Effector memory CD4-positive, alpha-beta T cell (primary cell): Measurements from ENCODE around the gene TMEM259.
A peak's percentile ranks its signal among the peaks of the same experiment; 100 is the strongest.

Experiments used
- DNase-seq, 3 donors: peaks; one replicate each; pipeline ENCODE4 v3.0.0-alpha.2; 2020
- H3K27ac ChIP-seq: 2 replicates; pipeline ENCODE4 v1.7.0; 2013; ENCODE audit warnings: mild to moderate bottlenecking, low read length, moderate library complexity; ENCODE audit not compliant: insufficient read depth, poor library complexity, severe bottlenecking
- H3K27me3 ChIP-seq: replicated peaks from 2 replicates; pipeline ENCODE4 v1.7.0; 2013; ENCODE audit warnings: mild to moderate bottlenecking, low read length; ENCODE audit not compliant: insufficient read depth, control insufficient read depth, poor library complexity, severe bottlenecking
- H3K36me3 ChIP-seq: 2 replicates; pipeline ENCODE4 v1.7.0; 2013; ENCODE audit warnings: mild to moderate bottlenecking, low read length, moderate library complexity; ENCODE audit not compliant: control insufficient read depth, insufficient read depth
- H3K4me1 ChIP-seq: 2 replicates; pipeline ENCODE4 v1.7.0; 2013; ENCODE audit warnings: low read length, mild to moderate bottlenecking; ENCODE audit not compliant: control insufficient read depth, insufficient read depth, poor library complexity, severe bottlenecking
- H3K4me3 ChIP-seq: 2 replicates; pipeline ENCODE4 v1.7.0; 2013; ENCODE audit warnings: low read length, low read depth, mild to moderate bottlenecking; ENCODE audit not compliant: insufficient read depth, poor library complexity, severe bottlenecking
- H3K9me3 ChIP-seq: 2 replicates; pipeline ENCODE4 v1.7.0; 2013; ENCODE audit warnings: mild to moderate bottlenecking, low read length, moderate library complexity; ENCODE audit not compliant: control insufficient read depth

TMEM259 gene

GRCh38 chr19:1047696-1048147 lies 26.8 kb upstream of the TMEM259 start:
- Histone ChIP-seq H3K27ac (no peak overlapping the region), H3K36me3 (peaks cover 31% of the 10 kb centered on the region), H3K9me3 (no peaks in the 10 kb centered on the region), H3K4me1 (peaks cover 5% of the 10 kb centered on the region), H3K27me3 (no peaks in the 10 kb centered on the region), H3K4me3 (no peak overlapping the region)
- DNase-seq, result no peak

DNA sequence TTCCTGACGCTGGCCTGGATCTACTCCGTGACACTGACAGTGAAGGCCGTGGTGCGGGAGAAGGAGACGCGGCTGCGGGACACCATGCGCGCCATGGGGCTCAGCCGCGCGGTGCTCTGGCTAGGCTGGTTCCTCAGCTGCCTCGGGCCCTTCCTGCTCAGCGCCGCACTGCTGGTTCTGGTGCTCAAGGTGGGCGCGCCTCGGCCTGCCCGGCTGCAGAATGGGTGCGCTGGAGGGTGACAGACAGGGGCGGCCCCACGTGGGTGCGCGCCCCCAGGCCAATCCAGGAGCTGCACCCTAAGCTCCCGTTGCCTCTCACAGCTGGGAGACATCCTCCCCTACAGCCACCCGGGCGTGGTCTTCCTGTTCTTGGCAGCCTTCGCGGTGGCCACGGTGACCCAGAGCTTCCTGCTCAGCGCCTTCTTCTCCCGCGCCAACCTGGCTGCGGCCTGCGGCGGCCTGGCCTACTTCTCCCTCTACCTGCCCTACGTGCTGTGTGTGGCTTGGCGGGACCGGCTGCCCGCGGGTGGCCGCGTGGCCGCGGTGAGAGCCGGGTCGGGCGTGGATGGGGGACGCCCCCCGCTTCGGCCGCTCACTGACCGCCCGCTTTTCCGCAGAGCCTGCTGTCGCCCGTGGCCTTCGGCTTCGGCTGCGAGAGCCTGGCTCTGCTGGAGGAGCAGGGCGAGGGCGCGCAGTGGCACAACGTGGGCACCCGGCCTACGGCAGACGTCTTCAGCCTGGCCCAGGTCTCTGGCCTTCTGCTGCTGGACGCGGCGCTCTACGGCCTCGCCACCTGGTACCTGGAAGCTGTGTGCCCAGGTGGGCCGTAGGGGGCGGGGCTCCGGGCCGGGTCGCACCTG lies 26.1 kb upstream of the TMEM259 start:
- no peaks in the 10 kb centered on the region for H3K9me3 ChIP-seq
- peaks cover 8% of the 10 kb centered on the region for H3K4me1 ChIP-seq
- no peaks in the 10 kb centered on the region for H3K27me3 ChIP-seq
- H3K4me3 ChIP-seq, result no peak overlapping the region
- H3K36me3 ChIP-seq, result peaks cover 38% of the 10 kb centered on the region
- no peak overlapping the region for H3K27ac ChIP-seq
- DNase-seq, result no peak

GRCh38 chr19:1046117-1046626 lies 25.2 kb upstream of the TMEM259 start:
- peaks cover 12% of the 10 kb centered on the region for H3K4me1 ChIP-seq
- H3K4me3 ChIP-seq, result no peak overlapping the region
- no peak overlapping the region for H3K27ac ChIP-seq
- no peak for DNase-seq
- no peaks in the 10 kb centered on the region for H3K27me3 ChIP-seq
- no peaks in the 10 kb centered on the region for H3K9me3 ChIP-seq
- peaks cover 41% of the 10 kb centered on the region for H3K36me3 ChIP-seq

DNA sequence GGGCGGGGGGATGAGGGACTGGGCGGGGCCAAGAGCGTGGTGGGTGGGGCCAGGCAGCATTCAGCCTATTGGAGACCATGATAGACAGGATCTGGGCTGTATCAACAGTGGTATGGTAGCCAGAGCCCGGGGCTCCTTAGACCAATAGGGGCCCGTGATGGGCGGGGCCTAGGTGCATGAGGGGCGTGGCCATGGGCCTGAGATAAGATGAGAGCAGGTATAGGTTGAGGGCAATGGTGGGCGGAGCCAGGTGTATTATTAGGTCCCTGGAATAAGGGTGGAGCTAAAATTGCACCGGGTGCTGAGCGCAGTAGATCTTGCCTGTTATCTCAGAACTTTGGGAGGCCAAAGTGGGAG lies 24.3 kb upstream of the TMEM259 start:
- Histone ChIP-seq H3K9me3 (no peaks in the 10 kb centered on the region), H3K27me3 (no peaks in the 10 kb centered on the region), H3K4me3 (no peak overlapping the region), H3K4me1 (peaks cover 20% of the 10 kb centered on the region), H3K27ac (no peak overlapping the region), H3K36me3 (peaks cover 41% of the 10 kb centered on the region)
- DNase-seq, result peak; percentile 63 to 76 (median 68)

DNA sequence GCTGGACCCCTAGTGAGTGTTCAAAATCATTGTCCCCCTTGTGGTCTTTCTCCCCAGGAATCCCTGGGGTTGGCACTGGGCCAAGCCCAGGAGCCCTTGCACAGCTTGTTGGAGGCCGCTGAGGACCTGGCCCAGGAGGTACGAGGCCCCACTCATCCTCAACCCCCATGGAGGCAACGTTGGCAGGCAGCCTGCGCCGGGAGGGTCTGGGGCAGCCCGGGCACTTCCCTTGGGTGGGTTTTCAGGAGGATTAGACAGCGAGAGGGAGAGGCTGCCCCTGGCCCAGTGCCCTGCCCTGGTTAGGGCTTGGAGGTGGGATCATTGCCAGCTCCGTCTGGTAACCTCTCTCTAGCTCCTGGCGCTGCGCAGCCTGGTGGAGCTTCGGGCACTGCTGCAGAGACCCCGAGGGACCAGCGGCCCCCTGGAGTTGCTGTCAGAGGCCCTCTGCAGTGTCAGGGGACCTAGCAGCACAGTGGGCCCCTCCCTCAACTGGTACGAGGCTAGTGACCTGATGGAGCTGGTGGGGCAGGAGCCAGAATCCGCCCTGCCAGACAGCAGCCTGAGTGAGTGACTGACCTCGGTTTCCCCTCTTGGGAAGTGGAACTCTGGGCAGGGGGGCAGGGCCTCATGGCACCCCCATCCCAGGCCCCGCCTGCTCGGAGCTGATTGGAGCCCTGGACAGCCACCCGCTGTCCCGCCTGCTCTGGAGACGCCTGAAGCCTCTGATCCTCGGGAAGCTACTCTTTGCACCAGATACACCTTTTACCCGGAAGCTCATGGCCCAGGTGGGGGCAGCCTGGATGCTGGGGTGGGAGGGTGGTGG lies 22.0 kb upstream of the TMEM259 start:
- Histone ChIP-seq H3K9me3 (no peaks in the 10 kb centered on the region), H3K27ac (no peak overlapping the region), H3K27me3 (no peaks in the 10 kb centered on the region), H3K4me3 (no peak overlapping the region), H3K36me3 (peaks cover 41% of the 10 kb centered on the region), H3K4me1 (peaks cover 35% of the 10 kb centered on the region)
- DNase-seq, result no peak

GRCh38 chr19:1041835-1042685 lies 21.1 kb upstream of the TMEM259 start:
- DNase-seq, result no peak
- H3K9me3 ChIP-seq, result no peaks in the 10 kb centered on the region
- H3K4me1 ChIP-seq, result peaks cover 40% of the 10 kb centered on the region
- H3K4me3 ChIP-seq, result no peak overlapping the region
- H3K27ac ChIP-seq, result no peak overlapping the region
- peaks cover 39% of the 10 kb centered on the region for H3K36me3 ChIP-seq
- no peaks in the 10 kb centered on the region for H3K27me3 ChIP-seq

DNA sequence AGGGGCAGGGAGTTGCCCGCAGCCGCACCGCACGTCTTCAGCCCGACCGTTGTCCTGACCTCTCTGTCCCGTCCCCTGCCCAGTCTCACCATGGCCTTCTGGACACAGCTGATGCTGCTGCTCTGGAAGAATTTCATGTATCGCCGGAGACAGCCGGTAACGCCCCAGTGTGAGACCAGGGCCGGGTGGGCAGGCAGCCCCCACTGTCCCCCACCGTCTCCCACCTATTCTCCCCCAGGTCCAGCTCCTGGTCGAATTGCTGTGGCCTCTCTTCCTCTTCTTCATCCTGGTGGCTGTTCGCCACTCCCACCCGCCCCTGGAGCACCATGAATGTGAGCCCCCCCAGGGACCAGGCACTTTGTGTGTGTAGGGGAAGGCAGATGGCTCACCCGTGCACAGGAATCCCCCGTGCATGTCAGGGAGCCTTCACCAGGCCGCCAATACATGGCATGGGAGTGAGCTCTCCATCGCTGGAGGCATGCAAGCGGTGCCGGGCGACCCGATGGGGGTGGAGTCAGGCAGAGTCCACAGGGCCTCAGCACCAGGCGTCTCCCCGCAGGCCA lies 20.4 kb upstream of the TMEM259 start:
- Histone ChIP-seq H3K4me3 (peak overlapping the region; percentile 61), H3K27ac (peak overlapping the region; percentile 71), H3K9me3 (no peaks in the 10 kb centered on the region), H3K36me3 (peaks cover 35% of the 10 kb centered on the region), H3K27me3 (no peaks in the 10 kb centered on the region), H3K4me1 (peaks cover 37% of the 10 kb centered on the region)
- DNase-seq, result no peak

GRCh38 chr19:1040476-1041271 lies 19.8 kb upstream of the TMEM259 start:
- Histone ChIP-seq H3K27me3 (no peaks in the 10 kb centered on the region), H3K4me3 (peak overlapping the region; percentile 61), H3K27ac (peak overlapping the region; percentile 71), H3K9me3 (no peaks in the 10 kb centered on the region), H3K4me1 (peaks cover 40% of the 10 kb centered on the region), H3K36me3 (peaks cover 37% of the 10 kb centered on the region)
- peak; percentile 83 to 88 (median 88) for DNase-seq
